Measurements from ENCODE around the gene KIF1C.

- TF ChIP-seq CTCF (IDR thresholded peaks at IDR 0.05) (no peak), POLR2A (IDR thresholded peaks at IDR 0.05) (peak in 1 of 2 donors; percentile 4)
Observed at GRCh38 chr17:4950075-4950745, 47.5 kb upstream of the KIF1C start.
